ENCODE data around the gene AUNIP. TPM values are rescaled to one million over a fixed set of nuclear protein-coding genes. Genes with fewer than 3 reads are reported as not detected.

The AUNIP gene
- total RNA-seq, 4 donors from 2014 or later = not detected

- ATAC-seq (ENCODE audit: low FRiP score) = no peak
- no peak for DNase-seq (ENCODE audit: low spot score)
- TF ChIP-seq CTCF (IDR thresholded peaks at IDR 0.05) = no peak
Measured at GRCh38 chr1:25808481-25809244, 50.6 kb downstream of the AUNIP start.

DNA sequence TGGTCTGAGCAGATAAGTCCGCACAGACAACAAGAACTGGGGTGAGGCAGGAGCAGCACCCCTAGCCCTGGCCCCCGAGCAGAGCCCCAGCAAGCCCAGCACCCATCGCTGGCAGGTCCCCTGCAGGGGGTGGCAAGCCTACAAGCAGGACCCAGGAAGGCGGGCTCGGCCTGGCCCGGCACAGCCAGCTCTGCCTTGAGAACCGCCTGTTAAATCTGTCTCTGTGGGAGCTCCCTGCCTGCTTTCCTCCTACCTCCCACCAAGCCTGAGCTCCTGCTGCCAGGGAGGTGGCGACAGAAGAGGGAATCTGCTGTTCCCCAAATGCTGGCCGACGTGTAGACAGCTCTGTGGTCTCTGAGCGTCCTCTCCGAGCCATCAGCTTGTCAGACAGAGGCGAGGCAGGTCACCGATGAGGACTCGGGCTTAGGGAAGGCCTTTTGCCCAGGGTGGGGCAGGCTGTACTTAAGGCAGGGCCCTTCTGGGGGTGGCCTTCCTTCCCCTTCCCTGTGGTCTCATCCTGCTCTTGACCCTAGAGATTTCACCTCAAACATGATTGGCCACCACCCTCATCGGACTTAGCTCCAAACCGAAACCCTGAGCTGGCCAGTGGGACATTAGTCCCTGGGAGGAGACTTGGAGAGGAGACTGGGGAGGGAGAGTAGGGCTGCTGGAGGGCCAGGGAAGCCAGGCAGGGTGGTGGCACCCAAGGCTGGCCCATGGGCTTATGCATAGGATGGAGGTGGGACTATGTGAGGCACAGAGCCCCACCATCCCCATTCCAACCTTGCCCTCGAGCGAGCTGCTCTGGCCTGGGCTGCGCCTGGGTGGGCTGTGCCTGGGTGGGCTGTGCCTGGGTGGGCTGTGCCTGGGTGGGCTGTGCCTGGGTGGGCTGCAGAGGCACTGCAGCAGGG is 51.5 kb downstream of the AUNIP start:
- DNase-seq (ENCODE audit: low spot score) (no peak), ATAC-seq (ENCODE audit: low FRiP score) (no peak)
- TF ChIP-seq CTCF (IDR thresholded peaks at IDR 0.05) = no peak

GRCh38 chr1:25806418-25806817 is 52.8 kb downstream of the AUNIP start:
- no peak for DNase-seq (ENCODE audit: low spot score)
- no peak for TF ChIP-seq CTCF (IDR thresholded peaks at IDR 0.05)
- ATAC-seq (ENCODE audit: low FRiP score) = peak; percentile 50

DNA sequence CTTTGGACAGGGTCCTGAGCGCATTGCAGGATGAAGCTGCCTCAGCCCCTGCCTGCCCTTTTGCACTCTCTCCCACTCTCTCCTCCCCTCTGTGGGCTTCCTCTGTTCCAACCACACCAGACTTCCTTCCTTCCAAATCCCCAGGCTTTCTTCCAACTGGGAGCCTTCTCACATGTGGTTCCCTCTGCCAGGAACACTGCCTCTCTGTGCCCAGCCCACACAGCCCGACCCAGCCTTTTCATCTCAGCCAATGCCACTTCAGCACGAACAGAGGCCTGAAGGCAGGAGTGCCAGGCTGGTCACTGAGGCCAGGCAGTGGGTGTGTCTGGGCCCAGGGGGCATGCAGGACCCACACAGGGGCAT is 53.4 kb downstream of the AUNIP start:
- ATAC-seq (ENCODE audit: low FRiP score) = peak; percentile 45
- TF ChIP-seq CTCF (IDR thresholded peaks at IDR 0.05) = no peak
- no peak for DNase-seq (ENCODE audit: low spot score)

- DNase-seq (ENCODE audit: low spot score) (no peak), ATAC-seq (ENCODE audit: low FRiP score) (no peak)
- no peak for TF ChIP-seq CTCF (IDR thresholded peaks at IDR 0.05)
Measured at GRCh38 chr1:25804964-25805862, 54.0 kb downstream of the AUNIP start.

DNA sequence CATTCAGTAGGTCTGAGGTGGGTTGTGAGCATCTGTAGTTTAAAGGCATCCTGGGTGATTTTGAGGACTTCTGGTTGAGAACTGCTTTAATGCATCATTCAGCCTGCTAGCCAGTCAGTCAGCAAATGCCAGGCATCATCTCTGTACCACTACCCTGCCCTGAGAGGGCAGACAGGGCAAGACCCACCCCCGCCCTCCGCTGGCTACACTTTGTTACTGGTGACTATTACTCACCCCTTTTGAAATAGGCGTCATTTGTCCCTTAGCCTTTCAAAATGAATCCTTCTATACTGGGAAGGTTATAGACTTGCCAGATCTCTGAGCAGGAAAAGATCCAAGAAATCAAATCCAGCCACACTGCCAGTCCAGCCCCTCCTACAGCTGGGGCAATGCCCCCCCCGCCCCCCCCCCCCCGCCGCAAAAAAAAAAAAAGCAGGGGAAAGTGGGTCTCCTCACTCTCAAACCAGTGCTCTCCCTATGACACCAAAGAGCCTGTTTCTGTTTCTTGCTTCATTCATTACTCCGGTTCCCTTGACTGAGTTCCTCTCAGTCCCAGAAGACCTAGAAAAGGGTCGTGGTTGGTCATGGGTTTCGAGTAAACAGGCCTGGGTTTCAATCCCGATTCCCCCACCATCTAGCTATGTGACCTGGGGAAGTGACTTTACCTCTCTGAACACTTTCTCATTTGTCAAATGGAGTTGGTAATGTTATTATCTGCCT is 54.9 kb downstream of the AUNIP start:
- ATAC-seq (ENCODE audit: low FRiP score) (peak; percentile 47), DNase-seq (ENCODE audit: low spot score) (no peak)
- no peak for TF ChIP-seq CTCF (IDR thresholded peaks at IDR 0.05)
